IMR-90 (cell line): ENCODE measurements around the gene CCNT2. TPM values are rescaled to one million over a fixed set of nuclear protein-coding genes. Genes with fewer than 3 reads are reported as not detected.

Source experiments
- ATAC-seq: fragments of 200-7000 bp; cut with Tn5 transposase; 2 replicates; pipeline ENCODE4 v1.9.1; 2020; ENCODE audit warnings: low read depth, mild to moderate bottlenecking, moderate library complexity
- BruUV-seq: library from RNA; stranded (reverse); fragments of 400-500 nt; replicated peaks from 2 replicates; lab custom pipeline; 2021; lab: Mats Ljungman, UMichigan
- CTCF ChIA-PET: fragments of 300-600 bp; formaldehyde crosslinking; extraction: SDS; loops from one replicate; lab custom pipeline; 2021; ENCODE audit warnings: antibody characterized with exemption; lab: Yijun Ruan, JAX
- POLR2A ChIA-PET: fragments of 300-600 bp; sonication (Branson Sonifier 250); formaldehyde crosslinking; loops from one replicate; lab custom pipeline; 2022; ENCODE audit warnings: antibody characterized with exemption; ENCODE audit not compliant: unreplicated experiment; lab: Charles Lee
- DNase-seq: peaks from one replicate; pipeline ENCODE4 v3.0.0; 2013
- H2AFZ ChIP-seq: replicated peaks from 2 replicates; pipeline ENCODE3; 2013; ENCODE audit warnings: low read length, mild to moderate bottlenecking; ENCODE audit not compliant: poor library complexity
- H2AK5ac ChIP-seq: 2 replicates; pipeline ENCODE4 v1.6.1; 2013; ENCODE audit warnings: low read depth, low read length, inconsistent platforms
- H2AK9ac ChIP-seq: replicated peaks from 2 replicates; pipeline ENCODE3; 2013; ENCODE audit warnings: mild to moderate bottlenecking, low read depth, low read length, moderate library complexity; ENCODE audit not compliant: poor library complexity
- H2BK120ac ChIP-seq: 2 replicates; pipeline ENCODE4 v1.6.1; 2013; ENCODE audit warnings: low read depth, low read length, inconsistent platforms
- H2BK15ac ChIP-seq: 3 replicates; pipeline ENCODE4 v1.6.1; 2013; ENCODE audit warnings: low read depth, low read length, inconsistent platforms
- H2BK20ac ChIP-seq: 2 replicates; pipeline ENCODE4 v1.6.1; 2013; ENCODE audit warnings: low read depth, mild to moderate bottlenecking, inconsistent platforms, low read length, moderate library complexity
- H2BK5ac ChIP-seq: 2 replicates; pipeline ENCODE4 v1.6.1; 2013; ENCODE audit warnings: mild to moderate bottlenecking, low read depth, low read length, inconsistent platforms; ENCODE audit not compliant: poor library complexity, severe bottlenecking
- H3K14ac ChIP-seq: replicated peaks from 2 replicates; pipeline ENCODE4 v1.6.1; 2013; ENCODE audit warnings: low read depth, low read length, inconsistent platforms
- H3K18ac ChIP-seq: 2 replicates; pipeline ENCODE4 v1.6.1; 2013; ENCODE audit warnings: low read depth, low read length, control low read depth
- H3K23ac ChIP-seq: 2 replicates; pipeline ENCODE4 v1.6.1; 2013; ENCODE audit warnings: low read depth, low read length, inconsistent platforms
- H3K27ac ChIP-seq: 2 replicates; pipeline ENCODE4 v1.5.1; 2013; ENCODE audit warnings: mild to moderate bottlenecking, control low read depth, low read length; ENCODE audit not compliant: insufficient read depth
- H3K27me3 ChIP-seq: 2 replicates; pipeline ENCODE4 v1.6.1; 2013; ENCODE audit warnings: low read length; ENCODE audit not compliant: control insufficient read depth, insufficient read depth
- H3K36me3 ChIP-seq: 2 replicates; pipeline ENCODE4 v1.6.1; 2013; ENCODE audit warnings: low read length, mixed read lengths; ENCODE audit not compliant: control insufficient read depth, insufficient read depth
- H3K4ac ChIP-seq: 2 replicates; pipeline ENCODE4 v1.6.1; 2013; ENCODE audit warnings: low read depth, low read length, inconsistent platforms
- H3K4me1 ChIP-seq: 2 replicates; pipeline ENCODE4 v1.6.1; 2013; ENCODE audit warnings: low read length, mixed read lengths; ENCODE audit not compliant: control insufficient read depth, insufficient read depth
- H3K4me2 ChIP-seq: 2 replicates; pipeline ENCODE4 v1.6.1; 2013; ENCODE audit warnings: low read depth, mild to moderate bottlenecking, control low read depth, low read length, moderate library complexity
- H3K4me3 ChIP-seq: 2 replicates; pipeline ENCODE4 v1.5.1; 2013; ENCODE audit warnings: low read depth, mild to moderate bottlenecking, control low read depth, low read length, moderate library complexity; ENCODE audit not compliant: insufficient read depth
- H3K56ac ChIP-seq: 2 replicates; pipeline ENCODE4 v1.6.1; 2013; ENCODE audit warnings: low read length, inconsistent platforms; ENCODE audit not compliant: insufficient read depth; ENCODE audit errors: extremely low read depth
- H3K79me1 ChIP-seq, 2 experiments: 2 replicates each; pipeline ENCODE4 v1.6.1; 2013; ENCODE audit warnings: low read length in 2 of 2, inconsistent platforms in 1 of 2, low read depth in 1 of 2
- H3K9ac ChIP-seq: 2 replicates; pipeline ENCODE4 v1.6.1; 2013; ENCODE audit warnings: low read depth, low read length, control low read depth
- H3K9me1 ChIP-seq: 2 replicates; pipeline ENCODE4 v1.6.1; 2013; ENCODE audit warnings: low read length, inconsistent platforms; ENCODE audit not compliant: insufficient read depth
- H3K9me3 ChIP-seq: 2 replicates; pipeline ENCODE4 v1.6.1; 2013; ENCODE audit warnings: low read length; ENCODE audit not compliant: control insufficient read depth, insufficient read depth
- H4K20me1 ChIP-seq: 2 replicates; pipeline ENCODE4 v1.6.1; 2013; ENCODE audit warnings: low read length, inconsistent platforms; ENCODE audit not compliant: insufficient read depth
- H4K5ac ChIP-seq: 2 replicates; pipeline ENCODE4 v1.6.1; 2013; ENCODE audit warnings: mild to moderate bottlenecking, low read depth, low read length, control low read depth
- H4K8ac ChIP-seq, 2 experiments: 2 replicates each; pipeline ENCODE4 v1.6.1; 2013; ENCODE audit warnings: low read depth in 2 of 2, low read length in 2 of 2, control low read depth in 1 of 2, inconsistent platforms in 1 of 2
- H4K91ac ChIP-seq: 2 replicates; pipeline ENCODE4 v1.6.1; 2013; ENCODE audit warnings: low read depth, low read length, inconsistent platforms; ENCODE audit not compliant: insufficient read depth
- BHLHE40 ChIP-seq: fragments of 150-350 bp; IDR thresholded peaks from 2 replicates; pipeline ENCODE4 v1.6.1; 2016; ENCODE audit warnings: mild to moderate bottlenecking, low read depth, low read length
- CEBPB ChIP-seq: IDR thresholded peaks from 2 replicates; pipeline ENCODE4 v1.6.1; 2012; ENCODE audit warnings: low read depth, low read length, improper control_type of control experiment
- CHD1 ChIP-seq: IDR thresholded peaks from 2 replicates; pipeline ENCODE4 v1.6.1; 2012; ENCODE audit warnings: low read depth, low read length, improper control_type of control experiment
- FOS ChIP-seq: fragments of 150-350 bp; IDR thresholded peaks from 2 replicates; pipeline ENCODE4 v1.6.1; 2016; ENCODE audit warnings: low read depth, low read length
- MAFK ChIP-seq: IDR thresholded peaks from 2 replicates; pipeline ENCODE4 v1.6.1; 2012; ENCODE audit warnings: low read depth, low read length, improper control_type of control experiment
- MAZ ChIP-seq: IDR thresholded peaks from 2 replicates; pipeline ENCODE4 v1.6.1; 2012; ENCODE audit warnings: low read depth, mild to moderate bottlenecking, low read length, improper control_type of control experiment, moderate library complexity, borderline replicate concordance
- MXI1 ChIP-seq: IDR thresholded peaks from 2 replicates; pipeline ENCODE4 v1.6.1; 2012; ENCODE audit warnings: low read depth, mild to moderate bottlenecking, low read length, moderate library complexity, borderline replicate concordance
- NFE2L2 ChIP-seq: fragments of 150-350 bp; IDR thresholded peaks from 2 replicates; pipeline ENCODE4 v1.6.1; 2016; ENCODE audit warnings: low read depth, mild to moderate bottlenecking, low read length
- POLR2A ChIP-seq: IDR thresholded peaks from 2 replicates; pipeline ENCODE4 v1.6.1; 2012; ENCODE audit warnings: mild to moderate bottlenecking, low read depth, low read length
- RAD21 ChIP-seq: IDR thresholded peaks from 2 replicates; pipeline ENCODE4 v1.6.1; 2012; ENCODE audit warnings: low read length, improper control_type of control experiment
- RCOR1 ChIP-seq: IDR thresholded peaks from 2 replicates; pipeline ENCODE4 v1.6.1; 2012; ENCODE audit warnings: mild to moderate bottlenecking, low read length, improper control_type of control experiment; ENCODE audit not compliant: insufficient replicate concordance
- RFX5 ChIP-seq: IDR thresholded peaks from 2 replicates; pipeline ENCODE4 v1.8.0; 2012; ENCODE audit warnings: low read depth, mild to moderate bottlenecking, low read length, moderate library complexity
- SMC3 ChIP-seq: fragments of 150-350 bp; IDR thresholded peaks from 2 replicates; pipeline ENCODE4 v1.6.1; 2016; ENCODE audit warnings: low read depth, mild to moderate bottlenecking, antibody characterized with exemption, low read length, moderate library complexity
- USF2 ChIP-seq: fragments of 150-350 bp; IDR thresholded peaks from 2 replicates; pipeline ENCODE4 v1.6.1; 2017; ENCODE audit warnings: mild to moderate bottlenecking, antibody characterized with exemption, low read length, low read depth
- WGBS, 2 experiments: methylation state at CpG; one replicate each; pipeline versions ENCODE4 v1.1.5 to v1.1.7; 2013; ENCODE audit warnings: missing lambda C conversion rate in 2 of 2; ENCODE audit not compliant: insufficient read length in 1 of 2; ENCODE audit errors: extremely low coverage in 2 of 2; 5-methylcytosine and 5-hydroxymethylcytosine counted together
- dilution Hi-C: fragments of 300-500 bp; cut with HindIII; formaldehyde crosslinking; loops from one replicate; pipeline ENCODE4 v1.14.3; 2018; ENCODE audit warnings: low sequenced_read_pairs; ENCODE audit not compliant: unreplicated experiment
- in situ Hi-C: fragments of 300-500 bp; cut with MboI; formaldehyde crosslinking; loops from 3 replicates; pipeline ENCODE4 v1.14.3; 2019; ENCODE audit warnings: low sequenced_read_pairs, inconsistent platforms, mixed read lengths
- intact Hi-C: fragments of 100-400 bp; cut with micrococcal nuclease; formaldehyde crosslinking; loops from 2 replicates; pipeline ENCODE4 v1.10.0; 2022
- polyA plus RNA-seq, 3 experiments: library from polyadenylated mRNA; depleted of rRNA; stranded (reverse); fragments of >200 nt; gene quantifications; 2 replicates each; pipeline ENCODE4 v1.2.3, GENCODE V29; 2012; ENCODE audit warnings: low replicate concordance in 1 of 3
- total RNA-seq: library from RNA; depleted of rRNA; stranded (reverse); fragments of >200 nt; gene quantifications from 2 replicates; pipeline ENCODE4 v1.2.3, GENCODE V29; 2012
- TF ChIP-seq, protein P1 (sequence below): fragments of 150-350 bp; IDR thresholded peaks from 2 replicates; pipeline ENCODE4 v1.6.1; 2016; ENCODE audit warnings: low read depth, mild to moderate bottlenecking, low read length, moderate library complexity, borderline replicate concordance
- TF ChIP-seq, protein P2 (sequence below): conservative IDR thresholded peaks from 2 replicates; pipeline ENCODE4 v1.5.1; 2012; ENCODE audit warnings: mild to moderate bottlenecking, low read depth, low read length, improper control_type of control experiment

Gene CCNT2
- total and polyA plus RNA-seq, 2 of the 4 experiments (the other 2 are of a cell fraction): 8.8 to 44.6 TPM

DNA sequence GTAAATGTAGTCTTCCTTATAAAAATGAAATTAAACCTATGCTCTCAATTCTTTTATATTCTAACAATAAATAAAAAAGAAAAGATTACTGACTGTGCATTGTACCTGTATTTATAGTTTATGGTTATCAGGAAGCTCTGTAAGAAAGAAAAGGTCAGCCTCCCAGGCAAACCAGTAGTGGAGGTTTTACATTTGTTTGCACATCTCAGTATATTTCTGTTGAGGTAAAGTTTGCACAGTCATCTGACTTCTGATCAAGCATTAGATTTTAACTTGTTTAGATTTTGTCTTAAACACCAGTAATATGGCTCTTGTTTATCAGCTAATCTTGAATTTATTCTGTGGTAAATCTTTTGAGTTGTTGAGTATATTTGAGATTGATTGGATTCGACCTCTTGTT lies 37.1 kb downstream of the CCNT2 start:
- H3K4me2 ChIP-seq: no peak overlapping the region
- ChIA-PET POLR2A (no interaction called here), CTCF (no interaction called here)
- H3K56ac ChIP-seq: no peak overlapping the region
- WGBS, 2 experiments: no CpG with 5 or more reads among the region's 1 CpG
- H4K8ac ChIP-seq: no peak overlapping the region
- H3K23ac ChIP-seq: no peak overlapping the region
- in situ Hi-C loops: no loop called here
- no peak for DNase-seq
- no peak overlapping the region for H2AFZ ChIP-seq
- peaks cover 7 to 23% of the 10 kb centered on the region in 2 experiments; a peak in 3 of 4 replicates for H3K79me1 ChIP-seq
- no peak overlapping the region for H3K18ac ChIP-seq
- no peaks in the 10 kb centered on the region for H3K27me3 ChIP-seq
- no peak overlapping the region for H3K14ac ChIP-seq
- H3K4ac ChIP-seq: no peak overlapping the region
- no peak for TF ChIP-seq BHLHE40
- TF ChIP-seq, protein P1, sequence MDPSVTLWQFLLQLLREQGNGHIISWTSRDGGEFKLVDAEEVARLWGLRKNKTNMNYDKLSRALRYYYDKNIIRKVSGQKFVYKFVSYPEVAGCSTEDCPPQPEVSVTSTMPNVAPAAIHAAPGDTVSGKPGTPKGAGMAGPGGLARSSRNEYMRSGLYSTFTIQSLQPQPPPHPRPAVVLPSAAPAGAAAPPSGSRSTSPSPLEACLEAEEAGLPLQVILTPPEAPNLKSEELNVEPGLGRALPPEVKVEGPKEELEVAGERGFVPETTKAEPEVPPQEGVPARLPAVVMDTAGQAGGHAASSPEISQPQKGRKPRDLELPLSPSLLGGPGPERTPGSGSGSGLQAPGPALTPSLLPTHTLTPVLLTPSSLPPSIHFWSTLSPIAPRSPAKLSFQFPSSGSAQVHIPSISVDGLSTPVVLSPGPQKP: no peak
- TF ChIP-seq SMC3: no peak
- TF ChIP-seq NFE2L2: no peak
- TF ChIP-seq FOS: no peak
- no peak for TF ChIP-seq MAZ
- TF ChIP-seq CHD1: no peak
- TF ChIP-seq RCOR1: no peak
- no peak for TF ChIP-seq POLR2A
- no peak for TF ChIP-seq MXI1
- TF ChIP-seq, protein P2, sequence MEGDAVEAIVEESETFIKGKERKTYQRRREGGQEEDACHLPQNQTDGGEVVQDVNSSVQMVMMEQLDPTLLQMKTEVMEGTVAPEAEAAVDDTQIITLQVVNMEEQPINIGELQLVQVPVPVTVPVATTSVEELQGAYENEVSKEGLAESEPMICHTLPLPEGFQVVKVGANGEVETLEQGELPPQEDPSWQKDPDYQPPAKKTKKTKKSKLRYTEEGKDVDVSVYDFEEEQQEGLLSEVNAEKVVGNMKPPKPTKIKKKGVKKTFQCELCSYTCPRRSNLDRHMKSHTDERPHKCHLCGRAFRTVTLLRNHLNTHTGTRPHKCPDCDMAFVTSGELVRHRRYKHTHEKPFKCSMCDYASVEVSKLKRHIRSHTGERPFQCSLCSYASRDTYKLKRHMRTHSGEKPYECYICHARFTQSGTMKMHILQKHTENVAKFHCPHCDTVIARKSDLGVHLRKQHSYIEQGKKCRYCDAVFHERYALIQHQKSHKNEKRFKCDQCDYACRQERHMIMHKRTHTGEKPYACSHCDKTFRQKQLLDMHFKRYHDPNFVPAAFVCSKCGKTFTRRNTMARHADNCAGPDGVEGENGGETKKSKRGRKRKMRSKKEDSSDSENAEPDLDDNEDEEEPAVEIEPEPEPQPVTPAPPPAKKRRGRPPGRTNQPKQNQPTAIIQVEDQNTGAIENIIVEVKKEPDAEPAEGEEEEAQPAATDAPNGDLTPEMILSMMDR: no peak
- TF ChIP-seq MAFK: no peak
- no peak for TF ChIP-seq RFX5
- no peak for TF ChIP-seq RAD21
- TF ChIP-seq USF2: no peak
- no peak for TF ChIP-seq CEBPB
- no peak overlapping the region for H4K91ac ChIP-seq
- no peak overlapping the region for H2BK5ac ChIP-seq
- H2BK120ac ChIP-seq: no peak overlapping the region
- no peaks in the 10 kb centered on the region for H3K9me3 ChIP-seq
- no peak overlapping the region for H3K9ac ChIP-seq
- no peak overlapping the region for H2AK9ac ChIP-seq
- H3K36me3 ChIP-seq: peaks cover 10% of the 10 kb centered on the region
- no TSS peak for BruUV-seq
- H2BK20ac ChIP-seq: no peak overlapping the region
- intact Hi-C loops: no loop called here
- no peak overlapping the region for H4K5ac ChIP-seq
- H2BK15ac ChIP-seq: no peak overlapping the region
- 0 out of 2 replicates have a peak, but pooled peaks cover 2% of the 10 kb centered on the region for H3K4me1 ChIP-seq
- ATAC-seq: no peak
- H2AK5ac ChIP-seq: no peak overlapping the region
- H3K4me3 ChIP-seq: no peak overlapping the region
- no peak overlapping the region for H3K27ac ChIP-seq
- H3K9me1 ChIP-seq: peaks cover 5% of the 10 kb centered on the region; the same call in 1 of the 2 replicates
- dilution Hi-C loops: no loop called here
- H4K20me1 ChIP-seq: 0 out of 2 replicates have a peak, but pooled peaks cover 4% of the 10 kb centered on the region
